HG03432 (cell line): ENCODE data around the gene NDUFA5.
"Not testable (repeated sequence)": the region's sequence is repeated elsewhere in the genome, so short reads cannot be mapped to it uniquely, and the experiment has no call there.

Source experiments
- ATAC-seq: cut with Tn5 transposase; IDR thresholded peaks from one replicate; pipeline ENCODE4 v1.9.1; 2021; ENCODE audit warnings: mild to moderate bottlenecking, moderate library complexity; ENCODE audit not compliant: unreplicated experiment

NDUFA5 gene

GRCh38 chr7:123558289-123558874 is 764 bp upstream of the NDUFA5 start:
- no peak for ATAC-seq

GRCh38 chr7:123557016-123557397 is 611 bp downstream of the NDUFA5 start:
- no peak for ATAC-seq

- no peak for ATAC-seq
Measured at GRCh38 chr7:123555484-123555883, 2.1 kb downstream of the NDUFA5 start.

- no peak for ATAC-seq
Measured at GRCh38 chr7:123553159-123553558, 4.5 kb downstream of the NDUFA5 start.

GRCh38 chr7:123552641-123553040 is 5.0 kb downstream of the NDUFA5 start:
- no peak for ATAC-seq

GRCh38 chr7:123552134-123552533 is 5.5 kb downstream of the NDUFA5 start:
- ATAC-seq: not testable (repeated sequence)

GRCh38 chr7:123548406-123548805 is 9.2 kb downstream of the NDUFA5 start:
- no peak for ATAC-seq

GRCh38 chr7:123539871-123540270 is 17.7 kb downstream of the NDUFA5 start:
- ATAC-seq: peak; percentile 25

GRCh38 chr7:123538897-123539296 is 18.7 kb downstream of the NDUFA5 start:
- no peak for ATAC-seq

- ATAC-seq: no peak
Measured at GRCh38 chr7:123538189-123538714, 19.4 kb downstream of the NDUFA5 start.

GRCh38 chr7:123537026-123537642 is 20.5 kb downstream of the NDUFA5 start:
- no peak for ATAC-seq

GRCh38 chr7:123535517-123535916 is 22.1 kb downstream of the NDUFA5 start:
- ATAC-seq: no peak

GRCh38 chr7:123534383-123535260 is 23.0 kb downstream of the NDUFA5 start, which contains the start of gene IQUB:
IQUB (minus strand) TSS chr7:123534595; CDS start chr7:123512340, 22,255 bp downstream.
- ATAC-seq: peak; percentile 85

- ATAC-seq: peak; percentile 17
Measured at GRCh38 chr7:123533929-123534382, 23.7 kb downstream of the NDUFA5 start.

GRCh38 chr7:123533553-123533917 is 24.1 kb downstream of the NDUFA5 start:
- ATAC-seq: no peak

GRCh38 chr7:123532788-123533552 is 24.6 kb downstream of the NDUFA5 start:
- peak; percentile 24 for ATAC-seq

- ATAC-seq: peak; percentile 1
Measured at GRCh38 chr7:123532343-123532742, 25.3 kb downstream of the NDUFA5 start.

- not testable (repeated sequence) for ATAC-seq
Measured at GRCh38 chr7:123530035-123530591, 27.5 kb downstream of the NDUFA5 start.

- ATAC-seq: no peak
Measured at GRCh38 chr7:123528265-123528664, 29.4 kb downstream of the NDUFA5 start.

GRCh38 chr7:123527712-123528225 is 29.8 kb downstream of the NDUFA5 start:
- ATAC-seq: not testable (repeated sequence)
